HL-60 (cell line): ENCODE data around the gene RAPGEF2.

Experiments used
- CTCF ChIP-seq: IDR thresholded peaks from one replicate; pipeline ENCODE4 v1.5.1; 2011; ENCODE audit warnings: low read length, control low read depth, inconsistent platforms; ENCODE audit not compliant: insufficient read depth
- SPI1 ChIP-seq: IDR thresholded peaks from 2 replicates; pipeline ENCODE4 v1.6.1; 2012; ENCODE audit warnings: low read depth, mild to moderate bottlenecking, borderline replicate concordance

GRCh38 chr4:159401226-159401712 is 298.4 kb downstream of the RAPGEF2 start:
- TF ChIP-seq SPI1 (no peak), CTCF (no peak)
